ENCODE measurements around the gene SPOCK1.

SPOCK1 gene

DNA sequence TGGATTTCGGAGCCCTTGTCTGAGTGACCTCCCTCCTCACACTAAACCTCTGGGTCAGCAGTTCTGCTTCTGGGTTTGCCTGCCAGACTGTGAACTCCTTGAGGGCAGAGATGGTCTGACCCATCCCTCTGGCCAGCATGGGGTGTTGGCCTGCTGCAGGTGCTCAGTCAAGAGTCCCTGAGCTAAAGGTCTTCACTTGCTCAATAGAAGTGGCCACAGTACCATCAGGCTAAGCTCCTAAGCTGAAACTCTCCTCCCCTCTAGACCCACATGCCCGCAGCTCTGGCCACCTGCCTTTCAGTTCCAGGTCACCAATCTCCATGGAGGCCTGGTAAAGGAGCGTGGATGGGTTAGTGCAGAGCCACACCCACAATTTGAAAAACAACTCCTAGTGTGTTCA, 316.6 kb downstream of the SPOCK1 start:
- TF ChIP-seq JUND (IDR thresholded peaks at IDR 0.05; ENCODE audit: low read depth) = no peak
- in situ Hi-C loops (cut with HindIII; ENCODE audit: low pct_unique_long_range_greater_than_20kb, low sequenced_read_pairs) = no loop called here
- DNase-seq (ENCODE audit: low read depth in 1 of 2, low spot score in 1 of 2) = no peak

- TF ChIP-seq JUND (IDR thresholded peaks at IDR 0.05; ENCODE audit: low read depth) = no peak
- in situ Hi-C loops (cut with HindIII; ENCODE audit: low pct_unique_long_range_greater_than_20kb, low sequenced_read_pairs) = no loop called here
- no peak for DNase-seq (ENCODE audit: low read depth in 1 of 2, low spot score in 1 of 2)
Observed at GRCh38 chr5:137181667-137182066, 317.5 kb downstream of the SPOCK1 start.

DNA sequence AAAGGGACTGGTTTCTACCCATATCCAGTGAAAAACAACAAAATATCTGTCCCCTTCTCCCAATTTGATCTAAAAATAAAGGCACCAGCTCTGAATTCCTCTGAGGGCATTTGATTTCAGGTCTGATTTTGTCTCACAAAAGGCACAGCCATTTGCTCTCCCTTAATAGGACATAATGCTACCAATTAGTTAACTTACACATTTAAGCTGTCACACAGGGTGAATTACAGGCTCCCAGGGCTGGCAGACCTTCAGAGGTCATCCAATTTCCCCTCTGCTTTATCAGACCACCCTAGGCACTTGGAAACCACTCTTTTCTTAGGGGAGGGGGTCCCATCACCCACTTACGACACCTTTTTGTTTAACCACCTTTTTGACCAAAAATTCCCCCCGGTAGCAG, 319.9 kb downstream of the SPOCK1 start:
- in situ Hi-C loops (cut with HindIII; ENCODE audit: low pct_unique_long_range_greater_than_20kb, low sequenced_read_pairs) = no loop called here
- no peak for DNase-seq (ENCODE audit: low read depth in 1 of 2, low spot score in 1 of 2)
- no peak for TF ChIP-seq JUND (IDR thresholded peaks at IDR 0.05; ENCODE audit: low read depth)

- no peak for DNase-seq (ENCODE audit: low read depth in 1 of 2, low spot score in 1 of 2)
- no peak for TF ChIP-seq JUND (IDR thresholded peaks at IDR 0.05; ENCODE audit: low read depth)
- in situ Hi-C loops (cut with HindIII; ENCODE audit: low pct_unique_long_range_greater_than_20kb, low sequenced_read_pairs) = no loop called here
Observed at GRCh38 chr5:137176609-137177008, 322.5 kb downstream of the SPOCK1 start.

DNA sequence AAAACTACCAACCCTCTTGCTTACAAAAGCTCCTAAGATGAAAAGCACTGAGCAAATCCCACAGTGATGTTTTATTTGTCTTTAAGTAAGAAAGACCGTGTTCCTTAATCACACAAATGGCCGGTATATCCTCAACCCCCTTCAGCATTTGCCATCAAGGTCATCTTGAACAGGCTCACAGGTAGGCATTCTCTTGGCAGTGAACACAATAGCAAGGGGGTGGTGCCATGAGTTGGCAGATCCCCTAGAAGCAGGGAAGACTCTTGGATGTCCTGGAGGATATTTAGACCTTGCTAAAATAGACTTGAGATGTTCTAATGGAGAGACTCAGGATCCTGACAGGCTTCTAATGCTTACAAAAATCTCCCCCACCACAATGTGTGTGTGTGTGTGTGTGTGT, 323.0 kb downstream of the SPOCK1 start:
- in situ Hi-C loops (cut with HindIII; ENCODE audit: low pct_unique_long_range_greater_than_20kb, low sequenced_read_pairs) = no loop called here
- no peak for TF ChIP-seq JUND (IDR thresholded peaks at IDR 0.05; ENCODE audit: low read depth)
- DNase-seq (ENCODE audit: low read depth in 1 of 2, low spot score in 1 of 2) = no peak

DNA sequence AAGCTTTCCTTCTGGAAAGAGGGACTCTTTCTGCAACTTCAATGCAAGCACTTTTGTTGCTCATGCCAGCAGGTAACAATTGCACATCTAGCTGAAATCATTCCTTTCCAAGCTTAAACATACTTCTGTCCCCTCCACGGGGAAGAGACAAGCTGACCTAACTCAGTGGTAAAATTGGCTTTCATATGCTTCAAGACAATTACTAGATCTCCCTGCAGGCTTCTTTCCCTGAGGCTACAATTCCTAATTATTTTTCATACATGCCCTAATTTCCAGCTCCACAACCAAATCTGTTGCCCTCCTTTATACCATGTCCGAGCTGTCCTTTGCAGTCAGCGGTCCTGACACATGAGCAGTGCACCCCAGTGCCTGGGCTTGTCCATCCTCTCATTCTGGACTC, 324.9 kb downstream of the SPOCK1 start:
- TF ChIP-seq JUND (IDR thresholded peaks at IDR 0.05; ENCODE audit: low read depth) = no peak
- in situ Hi-C loops (cut with HindIII; ENCODE audit: low pct_unique_long_range_greater_than_20kb, low sequenced_read_pairs) = no loop called here
- DNase-seq (ENCODE audit: low read depth in 1 of 2, low spot score in 1 of 2) = no peak

GRCh38 chr5:137172258-137172657, 326.9 kb downstream of the SPOCK1 start:
- no peak for TF ChIP-seq JUND (IDR thresholded peaks at IDR 0.05; ENCODE audit: low read depth)
- in situ Hi-C loops (cut with HindIII; ENCODE audit: low pct_unique_long_range_greater_than_20kb, low sequenced_read_pairs) = no loop called here
- DNase-seq (ENCODE audit: low read depth in 1 of 2, low spot score in 1 of 2) = no peak

DNA sequence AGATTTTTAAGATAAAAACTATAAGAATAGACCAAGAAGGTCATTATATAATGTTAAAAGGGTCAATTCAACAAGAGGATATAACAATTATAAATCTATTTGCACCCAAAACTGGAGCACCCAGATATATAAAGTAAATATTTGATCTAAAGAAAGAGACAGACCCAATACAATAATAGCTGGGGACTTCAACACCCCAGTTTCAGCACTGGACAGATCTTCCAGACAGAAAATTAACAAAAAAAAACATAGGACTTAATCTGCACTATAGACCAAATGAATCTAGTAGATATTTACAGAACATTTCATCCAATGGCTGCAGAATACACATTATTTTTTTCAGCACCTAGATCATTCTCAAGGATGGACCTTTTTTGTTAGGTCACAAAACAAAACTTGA, 331.9 kb downstream of the SPOCK1 start:
- no peak for TF ChIP-seq JUND (IDR thresholded peaks at IDR 0.05; ENCODE audit: low read depth)
- in situ Hi-C loops (cut with HindIII; ENCODE audit: low pct_unique_long_range_greater_than_20kb, low sequenced_read_pairs) = no loop called here
- DNase-seq (ENCODE audit: low read depth in 1 of 2, low spot score in 1 of 2) = no peak

- in situ Hi-C loops (cut with HindIII; ENCODE audit: low pct_unique_long_range_greater_than_20kb, low sequenced_read_pairs) = no loop called here
- DNase-seq (ENCODE audit: low read depth in 1 of 2, low spot score in 1 of 2) = no peak
- no peak for TF ChIP-seq JUND (IDR thresholded peaks at IDR 0.05; ENCODE audit: low read depth)
Observed at GRCh38 chr5:137164961-137165360, 334.2 kb downstream of the SPOCK1 start.

- in situ Hi-C loops (cut with HindIII; ENCODE audit: low pct_unique_long_range_greater_than_20kb, low sequenced_read_pairs) = no loop called here
- no peak for TF ChIP-seq JUND (IDR thresholded peaks at IDR 0.05; ENCODE audit: low read depth)
- no peak for DNase-seq (ENCODE audit: low read depth in 1 of 2, low spot score in 1 of 2)
Observed at GRCh38 chr5:137164536-137164935, 334.6 kb downstream of the SPOCK1 start.

- in situ Hi-C loops (cut with HindIII; ENCODE audit: low pct_unique_long_range_greater_than_20kb, low sequenced_read_pairs) = no loop called here
- DNase-seq (ENCODE audit: low read depth in 1 of 2, low spot score in 1 of 2) = no peak
- no peak for TF ChIP-seq JUND (IDR thresholded peaks at IDR 0.05; ENCODE audit: low read depth)
Observed at GRCh38 chr5:137158691-137159090, 340.4 kb downstream of the SPOCK1 start.

GRCh38 chr5:137156180-137156579, 342.9 kb downstream of the SPOCK1 start:
- DNase-seq (ENCODE audit: low read depth in 1 of 2, low spot score in 1 of 2) = no peak
- no peak for TF ChIP-seq JUND (IDR thresholded peaks at IDR 0.05; ENCODE audit: low read depth)
- in situ Hi-C loops (cut with HindIII; ENCODE audit: low pct_unique_long_range_greater_than_20kb, low sequenced_read_pairs) = no loop called here

- in situ Hi-C loops (cut with HindIII; ENCODE audit: low pct_unique_long_range_greater_than_20kb, low sequenced_read_pairs) = no loop called here
- no peak for DNase-seq (ENCODE audit: low read depth in 1 of 2, low spot score in 1 of 2)
- TF ChIP-seq JUND (IDR thresholded peaks at IDR 0.05; ENCODE audit: low read depth) = no peak
Observed at GRCh38 chr5:137155261-137156000, 343.7 kb downstream of the SPOCK1 start.

DNA sequence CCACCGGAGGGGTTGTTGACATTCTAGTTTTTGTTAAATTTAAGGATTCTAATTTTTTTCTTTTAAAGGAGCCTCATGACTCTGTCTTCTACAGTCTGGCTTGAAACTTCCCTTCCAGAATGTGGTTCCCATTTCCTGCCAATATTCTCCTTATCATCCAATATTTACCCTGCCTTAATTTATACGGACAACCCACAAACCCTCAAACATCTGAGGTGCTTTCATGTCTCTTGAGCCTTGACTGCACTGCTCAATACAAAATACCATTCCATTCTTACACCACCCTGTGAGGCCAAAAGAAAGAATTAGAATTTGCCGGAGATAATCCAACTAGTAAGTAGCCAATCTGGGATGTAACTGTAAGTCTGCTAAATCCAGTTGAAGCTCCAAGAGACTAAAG, 346.5 kb downstream of the SPOCK1 start:
- in situ Hi-C loops (cut with HindIII; ENCODE audit: low pct_unique_long_range_greater_than_20kb, low sequenced_read_pairs) = no loop called here
- no peak for DNase-seq (ENCODE audit: low read depth in 1 of 2, low spot score in 1 of 2)
- TF ChIP-seq JUND (IDR thresholded peaks at IDR 0.05; ENCODE audit: low read depth) = no peak

All from T47D (cell line).